Adrenal gland (tissue), 5 donors: Measurements from ENCODE around the gene FCRL5.

Experiments used
- CTCF ChIP-seq, 6 experiments: fragments of 450-650 bp in 4 of 6; fragments of 200-600 bp in 2 of 6; sonication (generic) in 1 of 6; IDR thresholded peaks; 1 replicate in 5 of 6; 2 replicates in 1 of 6; pipeline versions ENCODE4 v1.5.1 to v1.8.0; 2016 to 2021; ENCODE audit warnings: antibody characterized with exemption in 6 of 6, mild to moderate bottlenecking in 2 of 6, moderate library complexity in 1 of 6
- POLR2A ChIP-seq, 2 donors: fragments of 450-650 bp; IDR thresholded peaks; one replicate each; pipeline ENCODE4 v1.6.1; 2017; ENCODE audit warnings: antibody characterized with exemption in 2 of 2, mild to moderate bottlenecking in 2 of 2, moderate library complexity in 1 of 2
- donor health status: DM: no; HTN: no; CAD: no.

GRCh38 chr1:157482717-157483116 is 69.6 kb downstream of the FCRL5 start:
- TF ChIP-seq CTCF (IDR thresholded peaks at IDR 0.05) (no peak), POLR2A (IDR thresholded peaks at IDR 0.05) (no peak)
